ENCODE measurements around the gene CELF5.

The CELF5 gene

DNA sequence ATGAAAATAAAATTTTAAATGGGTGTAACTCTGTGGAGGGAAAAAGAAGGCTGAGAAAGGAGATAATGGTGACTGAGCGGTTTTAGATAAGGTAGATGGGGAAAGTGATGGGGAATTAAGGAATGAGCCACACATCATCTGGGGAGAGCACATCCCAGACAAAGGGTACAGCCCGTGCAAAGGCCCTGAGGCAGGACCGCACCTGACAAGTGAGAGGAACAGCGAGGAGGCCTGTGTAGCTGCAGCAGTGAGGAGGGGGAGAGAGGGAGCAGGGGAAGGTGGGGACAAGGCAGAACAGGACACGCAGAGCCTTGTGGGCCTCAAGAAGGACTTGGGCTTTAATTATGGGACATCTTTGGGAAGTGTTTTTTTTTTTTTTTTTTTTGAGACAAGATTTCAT is 1.8 kb upstream of the CELF5 start:
- no peaks in the 10 kb centered on the region for H3K9me3 ChIP-seq (ENCODE audit: control insufficient read depth, low read length)
- no peak overlapping the region for H3K4me3 ChIP-seq (ENCODE audit: low read depth, low read length)
- H2AFZ ChIP-seq, result no peak overlapping the region
- no peak overlapping the region for H3K9ac ChIP-seq
- H3K27me3 ChIP-seq (ENCODE audit: control insufficient read depth, insufficient read depth, low read length), result no peaks in the 10 kb centered on the region
- H3K79me2 ChIP-seq, result no peaks in the 10 kb centered on the region
- no peak overlapping the region for H3K4me2 ChIP-seq (ENCODE audit: low read length)
- no peak overlapping the region for H3K27ac ChIP-seq
- no peaks in the 10 kb centered on the region for H3K36me3 ChIP-seq (ENCODE audit: control insufficient read depth, insufficient read depth, low read length)
- H3K4me1 ChIP-seq, result no peaks in the 10 kb centered on the region
- TF ChIP-seq, protein P1, sequence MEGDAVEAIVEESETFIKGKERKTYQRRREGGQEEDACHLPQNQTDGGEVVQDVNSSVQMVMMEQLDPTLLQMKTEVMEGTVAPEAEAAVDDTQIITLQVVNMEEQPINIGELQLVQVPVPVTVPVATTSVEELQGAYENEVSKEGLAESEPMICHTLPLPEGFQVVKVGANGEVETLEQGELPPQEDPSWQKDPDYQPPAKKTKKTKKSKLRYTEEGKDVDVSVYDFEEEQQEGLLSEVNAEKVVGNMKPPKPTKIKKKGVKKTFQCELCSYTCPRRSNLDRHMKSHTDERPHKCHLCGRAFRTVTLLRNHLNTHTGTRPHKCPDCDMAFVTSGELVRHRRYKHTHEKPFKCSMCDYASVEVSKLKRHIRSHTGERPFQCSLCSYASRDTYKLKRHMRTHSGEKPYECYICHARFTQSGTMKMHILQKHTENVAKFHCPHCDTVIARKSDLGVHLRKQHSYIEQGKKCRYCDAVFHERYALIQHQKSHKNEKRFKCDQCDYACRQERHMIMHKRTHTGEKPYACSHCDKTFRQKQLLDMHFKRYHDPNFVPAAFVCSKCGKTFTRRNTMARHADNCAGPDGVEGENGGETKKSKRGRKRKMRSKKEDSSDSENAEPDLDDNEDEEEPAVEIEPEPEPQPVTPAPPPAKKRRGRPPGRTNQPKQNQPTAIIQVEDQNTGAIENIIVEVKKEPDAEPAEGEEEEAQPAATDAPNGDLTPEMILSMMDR (IDR thresholded peaks at IDR 0.05), result no peak

GRCh38 chr19:3225169-3225485 is 666 bp downstream of the CELF5 start:
- H3K9me3 ChIP-seq (ENCODE audit: control insufficient read depth, low read length), result no peaks in the 10 kb centered on the region
- no peaks in the 10 kb centered on the region for H3K79me2 ChIP-seq
- TF ChIP-seq, protein P1 (IDR thresholded peaks at IDR 0.05), result no peak
- H3K27me3 ChIP-seq (ENCODE audit: control insufficient read depth, insufficient read depth, low read length), result no peaks in the 10 kb centered on the region
- no peak overlapping the region for H3K27ac ChIP-seq
- H3K36me3 ChIP-seq (ENCODE audit: control insufficient read depth, insufficient read depth, low read length), result no peaks in the 10 kb centered on the region
- H3K4me3 ChIP-seq (ENCODE audit: low read depth, low read length), result no peak overlapping the region
- no peak overlapping the region for H2AFZ ChIP-seq
- no peak overlapping the region for H3K4me2 ChIP-seq (ENCODE audit: low read length)
- no peak overlapping the region for H3K9ac ChIP-seq
- no peaks in the 10 kb centered on the region for H3K4me1 ChIP-seq

GRCh38 chr19:3225677-3226093 is 1.2 kb downstream of the CELF5 start:
- Histone ChIP-seq H3K27ac (no peak overlapping the region), H3K36me3 (ENCODE audit: control insufficient read depth, insufficient read depth, low read length) (no peaks in the 10 kb centered on the region), H3K4me3 (ENCODE audit: low read depth, low read length) (no peak overlapping the region), H3K4me2 (ENCODE audit: low read length) (no peak overlapping the region), H3K9ac (no peak overlapping the region), H3K27me3 (ENCODE audit: control insufficient read depth, insufficient read depth, low read length) (no peaks in the 10 kb centered on the region), H2AFZ (no peak overlapping the region), H3K79me2 (no peaks in the 10 kb centered on the region), H3K4me1 (no peaks in the 10 kb centered on the region), H3K9me3 (ENCODE audit: control insufficient read depth, low read length) (no peaks in the 10 kb centered on the region)
- TF ChIP-seq, protein P1 (IDR thresholded peaks at IDR 0.05), result no peak

DNA sequence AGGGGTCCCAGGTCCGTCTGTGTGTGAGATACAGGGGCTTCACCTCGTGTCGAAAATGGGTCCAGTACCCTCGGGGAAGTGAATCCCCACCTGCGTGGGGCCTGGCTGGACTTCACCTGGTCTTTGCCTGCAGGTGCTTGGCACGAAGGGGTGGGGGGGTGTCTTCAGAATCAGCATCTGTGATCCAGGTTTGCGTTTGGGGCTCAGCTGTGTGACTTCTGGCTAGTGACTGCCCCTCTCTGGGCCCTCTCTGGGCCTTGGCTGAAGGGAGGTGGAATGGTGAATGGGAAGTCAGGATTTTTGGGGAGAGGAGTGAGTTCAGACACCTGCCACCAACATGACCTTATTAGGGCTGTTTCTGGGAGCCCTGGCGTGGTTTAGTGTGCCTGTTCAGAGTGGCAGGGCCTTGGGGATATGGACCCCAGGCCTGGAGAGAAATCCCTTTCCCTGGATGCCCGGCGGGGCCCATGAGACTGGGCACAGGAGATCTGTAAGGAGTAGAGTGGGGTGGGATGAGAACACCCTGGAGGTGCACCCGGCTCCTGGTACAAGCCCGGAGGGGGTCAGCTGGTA is 2.7 kb downstream of the CELF5 start:
- Histone ChIP-seq H3K9me3 (ENCODE audit: control insufficient read depth, low read length) (no peaks in the 10 kb centered on the region), H3K4me3 (ENCODE audit: low read depth, low read length) (no peak overlapping the region), H3K27me3 (ENCODE audit: control insufficient read depth, insufficient read depth, low read length) (no peaks in the 10 kb centered on the region), H3K4me1 (no peaks in the 10 kb centered on the region), H3K36me3 (ENCODE audit: control insufficient read depth, insufficient read depth, low read length) (no peaks in the 10 kb centered on the region), H3K79me2 (no peaks in the 10 kb centered on the region), H2AFZ (no peak overlapping the region), H3K27ac (no peak overlapping the region), H3K9ac (no peak overlapping the region), H3K4me2 (ENCODE audit: low read length) (no peak overlapping the region)
- TF ChIP-seq, protein P1 (IDR thresholded peaks at IDR 0.05), result no peak

- Histone ChIP-seq H3K9ac (no peak overlapping the region), H3K27me3 (ENCODE audit: control insufficient read depth, insufficient read depth, low read length) (no peaks in the 10 kb centered on the region), H3K79me2 (no peaks in the 10 kb centered on the region), H3K4me1 (no peaks in the 10 kb centered on the region), H3K9me3 (ENCODE audit: control insufficient read depth, low read length) (no peaks in the 10 kb centered on the region), H3K36me3 (ENCODE audit: control insufficient read depth, insufficient read depth, low read length) (no peaks in the 10 kb centered on the region), H3K4me3 (ENCODE audit: low read depth, low read length) (no peak overlapping the region), H3K27ac (no peak overlapping the region), H2AFZ (no peak overlapping the region), H3K4me2 (ENCODE audit: low read length) (no peak overlapping the region)
- TF ChIP-seq, protein P1 (IDR thresholded peaks at IDR 0.05), result no peak
Observed at GRCh38 chr19:3229346-3229743, 4.9 kb downstream of the CELF5 start.
